ENCODE data around the gene INTS11. TPM values are rescaled to one million over a fixed set of nuclear protein-coding genes. Genes with fewer than 3 reads are reported as not detected.

Gene INTS11
- total and polyA plus RNA-seq, 2 experiments from 2014 or later = 102 to 161 TPM

DNA sequence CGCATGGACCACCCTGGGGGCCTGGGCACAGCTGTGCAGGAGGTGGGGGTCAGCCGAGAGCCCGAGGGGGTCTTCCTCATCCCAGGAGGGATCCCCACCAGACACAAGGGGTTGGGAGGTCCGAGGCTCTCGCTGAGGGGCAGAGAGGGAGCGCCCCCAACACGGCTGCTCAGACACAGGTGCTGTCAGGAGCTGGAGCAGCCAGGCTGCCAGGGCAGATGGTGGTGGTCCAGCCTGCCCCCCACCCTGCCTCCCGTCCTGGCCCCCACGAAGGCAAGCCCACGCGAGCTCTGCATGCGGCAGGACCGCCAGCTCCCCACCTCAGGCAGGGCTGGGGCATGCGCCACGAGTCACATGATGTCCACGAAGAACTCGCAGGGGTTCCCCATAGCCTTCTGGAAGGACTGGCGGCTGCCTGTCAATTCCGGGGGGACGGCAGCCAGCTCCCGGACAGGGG, 11.4 kb upstream of the INTS11 start:
- no peak for ATAC-seq
- Mint-ChIP-seq H3K9me3 (no peaks in the 10 kb centered on the region; the same call in 2 of the 3 replicates), H3K27me3 (ENCODE audit: insufficient read depth, low read depth, poor library complexity) (peaks cover 9% of the 10 kb centered on the region), H3K4me3 (no peak overlapping the region), H3K36me3 (ENCODE audit: low read depth) (peaks cover 10% of the 10 kb centered on the region), H3K4me1 (no peaks in the 10 kb centered on the region), H3K27ac (no peak overlapping the region)
- H2AFZ ChIP-seq = no peak overlapping the region
- no peaks in the 10 kb centered on the region for H3K9me2 ChIP-seq (ENCODE audit: insufficient read depth)
- no peaks in the 10 kb centered on the region for H3K79me2 ChIP-seq (replicated peaks; ENCODE audit: insufficient read depth)
- H3K4me2 ChIP-seq = no peak overlapping the region
- H3K36me3 ChIP-seq (ENCODE audit: insufficient read depth) = no peaks in the 10 kb centered on the region
- no peaks in the 10 kb centered on the region for H3K27me3 ChIP-seq (ENCODE audit: insufficient read depth)
- no peaks in the 10 kb centered on the region for H3K4me1 ChIP-seq (ENCODE audit: insufficient read depth)
- H3K27ac ChIP-seq (ENCODE audit: low read depth) = no peak overlapping the region
- no peak for DNase-seq (ENCODE audit: low spot score)
- peaks cover 10% of the 10 kb centered on the region for H3F3A ChIP-seq (replicated peaks; ENCODE audit: low read depth)
- no peak overlapping the region for H3K4me3 ChIP-seq
- no peaks in the 10 kb centered on the region for H4K20me1 ChIP-seq (replicated peaks; ENCODE audit: insufficient read depth)
- no peak for TF ChIP-seq EZH2phosphoT487 (IDR thresholded peaks at IDR 0.05; ENCODE audit: unreplicated experiment)
- no peak for TF ChIP-seq EZH2 (IDR thresholded peaks at IDR 0.05; ENCODE audit: low read depth, unreplicated experiment)
- no peak for TF ChIP-seq ZNF114 (CRISPR knock-in tag; IDR thresholded peaks at IDR 0.05)
- no peak for TF ChIP-seq REST (IDR thresholded peaks at IDR 0.05; ENCODE audit: unreplicated experiment)
- TF ChIP-seq STAT1 (IDR thresholded peaks at IDR 0.05; ENCODE audit: unreplicated experiment) = no peak
- TF ChIP-seq ETS1 (IDR thresholded peaks at IDR 0.05) = no peak
- TF ChIP-seq, protein P1, sequence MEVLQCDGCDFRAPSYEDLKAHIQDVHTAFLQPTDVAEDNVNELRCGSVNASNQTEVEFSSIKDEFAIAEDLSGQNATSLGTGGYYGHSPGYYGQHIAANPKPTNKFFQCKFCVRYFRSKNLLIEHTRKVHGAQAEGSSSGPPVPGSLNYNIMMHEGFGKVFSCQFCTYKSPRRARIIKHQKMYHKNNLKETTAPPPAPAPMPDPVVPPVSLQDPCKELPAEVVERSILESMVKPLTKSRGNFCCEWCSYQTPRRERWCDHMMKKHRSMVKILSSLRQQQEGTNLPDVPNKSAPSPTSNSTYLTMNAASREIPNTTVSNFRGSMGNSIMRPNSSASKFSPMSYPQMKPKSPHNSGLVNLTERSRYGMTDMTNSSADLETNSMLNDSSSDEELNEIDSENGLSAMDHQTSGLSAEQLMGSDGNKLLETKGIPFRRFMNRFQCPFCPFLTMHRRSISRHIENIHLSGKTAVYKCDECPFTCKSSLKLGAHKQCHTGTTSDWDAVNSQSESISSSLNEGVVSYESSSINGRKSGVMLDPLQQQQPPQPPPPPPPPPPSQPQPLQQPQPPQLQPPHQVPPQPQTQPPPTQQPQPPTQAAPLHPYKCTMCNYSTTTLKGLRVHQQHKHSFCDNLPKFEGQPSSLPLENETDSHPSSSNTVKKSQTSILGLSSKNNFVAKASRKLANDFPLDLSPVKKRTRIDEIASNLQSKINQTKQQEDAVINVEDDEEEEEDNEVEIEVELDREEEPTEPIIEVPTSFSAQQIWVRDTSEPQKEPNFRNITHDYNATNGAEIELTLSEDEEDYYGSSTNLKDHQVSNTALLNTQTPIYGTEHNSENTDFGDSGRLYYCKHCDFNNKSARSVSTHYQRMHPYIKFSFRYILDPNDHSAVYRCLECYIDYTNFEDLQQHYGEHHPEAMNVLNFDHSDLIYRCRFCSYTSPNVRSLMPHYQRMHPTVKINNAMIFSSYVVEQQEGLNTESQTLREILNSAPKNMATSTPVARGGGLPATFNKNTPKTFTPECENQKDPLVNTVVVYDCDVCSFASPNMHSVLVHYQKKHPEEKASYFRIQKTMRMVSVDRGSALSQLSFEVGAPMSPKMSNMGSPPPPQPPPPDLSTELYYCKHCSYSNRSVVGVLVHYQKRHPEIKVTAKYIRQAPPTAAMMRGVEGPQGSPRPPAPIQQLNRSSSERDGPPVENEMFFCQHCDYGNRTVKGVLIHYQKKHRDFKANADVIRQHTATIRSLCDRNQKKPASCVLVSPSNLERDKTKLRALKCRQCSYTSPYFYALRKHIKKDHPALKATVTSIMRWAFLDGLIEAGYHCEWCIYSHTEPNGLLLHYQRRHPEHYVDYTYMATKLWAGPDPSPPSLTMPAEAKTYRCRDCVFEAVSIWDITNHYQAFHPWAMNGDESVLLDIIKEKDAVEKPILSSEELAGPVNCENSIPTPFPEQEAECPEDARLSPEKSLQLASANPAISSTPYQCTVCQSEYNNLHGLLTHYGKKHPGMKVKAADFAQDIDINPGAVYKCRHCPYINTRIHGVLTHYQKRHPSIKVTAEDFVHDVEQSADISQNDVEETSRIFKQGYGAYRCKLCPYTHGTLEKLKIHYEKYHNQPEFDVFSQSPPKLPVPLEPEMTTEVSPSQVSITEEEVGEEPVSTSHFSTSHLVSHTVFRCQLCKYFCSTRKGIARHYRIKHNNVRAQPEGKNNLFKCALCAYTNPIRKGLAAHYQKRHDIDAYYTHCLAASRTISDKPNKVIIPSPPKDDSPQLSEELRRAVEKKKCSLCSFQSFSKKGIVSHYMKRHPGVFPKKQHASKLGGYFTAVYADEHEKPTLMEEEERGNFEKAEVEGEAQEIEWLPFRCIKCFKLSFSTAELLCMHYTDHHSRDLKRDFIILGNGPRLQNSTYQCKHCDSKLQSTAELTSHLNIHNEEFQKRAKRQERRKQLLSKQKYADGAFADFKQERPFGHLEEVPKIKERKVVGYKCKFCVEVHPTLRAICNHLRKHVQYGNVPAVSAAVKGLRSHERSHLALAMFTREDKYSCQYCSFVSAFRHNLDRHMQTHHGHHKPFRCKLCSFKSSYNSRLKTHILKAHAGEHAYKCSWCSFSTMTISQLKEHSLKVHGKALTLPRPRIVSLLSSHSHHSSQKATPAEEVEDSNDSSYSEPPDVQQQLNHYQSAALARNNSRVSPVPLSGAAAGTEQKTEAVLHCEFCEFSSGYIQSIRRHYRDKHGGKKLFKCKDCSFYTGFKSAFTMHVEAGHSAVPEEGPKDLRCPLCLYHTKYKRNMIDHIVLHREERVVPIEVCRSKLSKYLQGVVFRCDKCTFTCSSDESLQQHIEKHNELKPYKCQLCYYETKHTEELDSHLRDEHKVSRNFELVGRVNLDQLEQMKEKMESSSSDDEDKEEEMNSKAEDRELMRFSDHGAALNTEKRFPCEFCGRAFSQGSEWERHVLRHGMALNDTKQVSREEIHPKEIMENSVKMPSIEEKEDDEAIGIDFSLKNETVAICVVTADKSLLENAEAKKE (CRISPR knock-in tag; IDR thresholded peaks at IDR 0.05) = no peak
- TF ChIP-seq CTCF (conservative IDR thresholded peaks at IDR 0.05; ENCODE audit: low read depth in 2 of 2) = no peak
- TF ChIP-seq POLR2AphosphoS5 (IDR thresholded peaks at IDR 0.05; ENCODE audit: low read depth) = no peak
- TF ChIP-seq JUNB (IDR thresholded peaks at IDR 0.05; ENCODE audit: unreplicated experiment) = no peak

Data from GM23338 (cell line).